GM06990 (cell line): ENCODE data around the gene KRAS.
"Not testable (repeated sequence)": the region's sequence is repeated elsewhere in the genome, so short reads cannot be mapped to it uniquely, and the experiment has no call there.

ENCODE experiments used
- DNase-seq: peaks from one replicate; pipeline ENCODE4 v3.0.0-alpha.2; 2011; ENCODE audit not compliant: insufficient read length; ENCODE audit errors: extremely low read depth
- H3K27me3 ChIP-seq: replicated peaks from 2 replicates; pipeline ENCODE4 v1.6.0; 2011; ENCODE audit warnings: low read length; ENCODE audit not compliant: control insufficient read depth, insufficient read depth
- H3K36me3 ChIP-seq: 2 replicates; pipeline ENCODE4 v1.5.1; 2011; ENCODE audit warnings: low read length; ENCODE audit not compliant: control insufficient read depth, insufficient read depth
- H3K4me3 ChIP-seq: replicated peaks from 2 replicates; pipeline ENCODE4 v1.5.1; 2011; ENCODE audit warnings: low read depth, mild to moderate bottlenecking, control low read depth, low read length
- CTCF ChIP-seq: IDR thresholded peaks from 2 replicates; pipeline ENCODE4 v1.5.1; 2011; ENCODE audit warnings: low read length, control low read depth, mild to moderate bottlenecking, inconsistent platforms; ENCODE audit not compliant: insufficient read depth, poor library complexity, severe bottlenecking

Gene KRAS

GRCh38 chr12:25250744-25251730 lies at the start of gene KRAS:
TSS of gene KRAS (minus strand) at chr12:25250929.
- no peak for TF ChIP-seq CTCF
- Histone ChIP-seq H3K27me3 (no peaks in the 10 kb centered on the region), H3K36me3 (no peaks in the 10 kb centered on the region), H3K4me3 (peak within 1 kb of the TSS; percentile 93)
- peak; percentile 93 for DNase-seq

- H3K4me3 ChIP-seq = no peak overlapping the region
- no peak for DNase-seq
- H3K36me3 ChIP-seq = no peaks in the 10 kb centered on the region
- H3K27me3 ChIP-seq = no peaks in the 10 kb centered on the region
- TF ChIP-seq CTCF = no peak
Observed at GRCh38 chr12:25296381-25296780, 45.7 kb upstream of the KRAS start.

DNA sequence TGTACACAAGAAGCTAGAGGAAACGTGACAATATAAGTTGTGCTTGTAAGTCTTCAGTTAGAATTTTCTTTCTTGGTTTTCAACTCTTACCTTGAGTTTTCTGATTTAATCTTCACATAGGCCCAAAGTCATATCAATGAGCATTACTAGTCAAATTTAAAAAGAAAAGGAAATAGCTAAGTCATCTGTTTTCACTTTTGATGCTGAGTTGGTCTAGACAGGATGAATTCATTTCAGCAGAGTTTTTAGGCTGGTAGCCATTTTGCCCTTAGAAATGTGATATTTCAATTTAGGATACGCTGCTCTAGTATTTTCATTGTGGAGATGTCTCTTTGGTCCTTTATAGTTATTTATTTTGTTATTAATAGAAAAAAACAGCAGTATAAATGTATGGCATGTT lies 44.6 kb upstream of the KRAS start:
- Histone ChIP-seq H3K4me3 (no peak overlapping the region), H3K36me3 (no peaks in the 10 kb centered on the region), H3K27me3 (no peaks in the 10 kb centered on the region)
- no peak for DNase-seq
- TF ChIP-seq CTCF = no peak

GRCh38 chr12:25293653-25294052 lies 42.9 kb upstream of the KRAS start:
- H3K27me3 ChIP-seq = no peaks in the 10 kb centered on the region
- H3K36me3 ChIP-seq = no peaks in the 10 kb centered on the region
- no peak for TF ChIP-seq CTCF
- H3K4me3 ChIP-seq = no peak overlapping the region
- DNase-seq = no peak

DNA sequence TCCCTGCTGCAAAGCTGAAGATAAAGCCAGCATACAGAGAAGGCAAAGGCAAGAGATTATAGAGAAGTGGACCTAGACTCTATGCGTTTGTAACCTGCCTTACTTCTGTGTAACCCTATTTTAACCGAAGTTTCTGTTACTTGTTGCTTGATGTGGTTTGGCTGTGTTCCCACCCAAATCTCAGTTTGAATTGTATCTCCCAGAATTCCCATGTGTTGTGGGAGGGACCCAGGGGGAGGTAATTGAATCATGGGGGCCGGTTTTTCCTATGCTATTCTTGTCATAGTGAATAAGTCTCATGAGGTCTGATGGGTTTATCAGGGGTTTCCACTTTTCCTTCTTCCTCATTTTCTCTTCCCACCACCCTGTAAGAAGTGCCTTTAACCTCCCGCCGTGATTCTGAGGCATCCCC lies 42.1 kb upstream of the KRAS start:
- H3K27me3 ChIP-seq, DNase-seq, H3K4me3 ChIP-seq, H3K36me3 ChIP-seq: not testable (repeated sequence)

DNA sequence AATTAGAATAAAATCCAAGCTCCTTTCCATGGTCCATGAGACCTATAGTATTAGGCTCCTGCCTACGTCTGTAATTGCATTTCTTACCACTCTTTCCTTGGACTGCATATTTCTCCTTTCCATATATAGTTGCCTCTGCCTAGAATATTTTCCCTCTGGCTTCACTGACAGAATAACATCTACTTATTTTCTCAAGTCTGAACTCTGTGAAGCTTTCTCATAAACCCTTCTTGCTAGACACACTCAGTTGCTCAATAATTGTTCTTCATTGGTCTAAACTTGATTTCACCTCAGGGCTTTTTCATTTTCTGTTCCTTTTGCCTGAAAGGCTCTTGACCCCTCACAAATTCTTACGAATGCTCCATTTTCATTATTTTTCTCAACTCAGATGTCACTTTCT lies 36.9 kb upstream of the KRAS start:
- no peak for TF ChIP-seq CTCF
- no peaks in the 10 kb centered on the region for H3K27me3 ChIP-seq
- H3K4me3 ChIP-seq = no peak overlapping the region
- DNase-seq = no peak
- H3K36me3 ChIP-seq = no peaks in the 10 kb centered on the region
